K562 (cell line): ENCODE data around the gene ABLIM2.

Source experiments
- FOXK1 ChIP-seq: sonication (generic); formaldehyde crosslinking; IDR thresholded peaks from 2 replicates; pipeline ENCODE4 v1.8.0; 2022; ENCODE audit warnings: missing genetic modification reagents, mild to moderate bottlenecking, borderline replicate concordance
- MYBL2 ChIP-seq, 2 experiments: fragments of 450-650 bp in 1 of 2; sonication (generic) in 1 of 2; formaldehyde crosslinking in 1 of 2; IDR thresholded peaks; 2 replicates each; pipeline versions ENCODE4 v1.6.1 to v1.8.1; 2017 to 2022; ENCODE audit warnings: borderline replicate concordance in 1 of 2, inconsistent platforms in 1 of 2, low read depth in 1 of 2, mild to moderate bottlenecking in 1 of 2, missing genetic modification reagents in 1 of 2, moderate library complexity in 1 of 2

DNA sequence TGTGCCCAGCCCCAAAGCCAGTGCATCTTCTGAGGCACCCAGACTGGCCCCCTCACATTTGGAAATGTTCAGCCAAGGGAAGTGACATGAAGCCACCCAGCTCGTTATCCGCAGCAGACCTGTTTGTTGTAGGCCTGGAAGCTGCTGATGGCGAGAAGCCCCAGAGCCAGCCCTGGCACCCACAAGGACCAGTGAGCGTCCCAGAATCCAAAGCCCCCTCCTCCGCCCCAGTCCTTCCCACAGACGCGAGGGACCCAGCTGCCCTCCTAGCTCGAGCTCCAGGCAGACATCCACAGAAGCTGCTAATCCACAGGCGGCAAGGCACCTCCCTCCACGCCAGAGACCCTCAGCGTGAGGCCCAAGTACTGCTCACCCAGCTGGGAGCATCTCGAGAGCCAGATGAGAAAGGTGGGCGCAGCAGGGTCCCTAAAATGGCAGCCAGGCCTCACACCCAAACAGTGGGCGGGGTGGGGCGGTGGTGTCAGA is 7.4 kb downstream of the ABLIM2 start:
- TF ChIP-seq FOXK1 (no peak), MYBL2 (IDR thresholded peaks at IDR 0.05; ENCODE audit: low read depth) (no peak), MYBL2 (CRISPR knock-in tag; IDR thresholded peaks at IDR 0.05; ENCODE audit: borderline replicate concordance) (no peak)
